NCI-H2227 (cell line): Measurements from ENCODE around the gene GP9.

Experiments used
- DNase-seq: peaks from one replicate; lab custom pipeline; 2025; ENCODE audit not compliant: unreplicated experiment; lab: John Stamatoyannopoulos, UW

GP9 gene

DNA sequence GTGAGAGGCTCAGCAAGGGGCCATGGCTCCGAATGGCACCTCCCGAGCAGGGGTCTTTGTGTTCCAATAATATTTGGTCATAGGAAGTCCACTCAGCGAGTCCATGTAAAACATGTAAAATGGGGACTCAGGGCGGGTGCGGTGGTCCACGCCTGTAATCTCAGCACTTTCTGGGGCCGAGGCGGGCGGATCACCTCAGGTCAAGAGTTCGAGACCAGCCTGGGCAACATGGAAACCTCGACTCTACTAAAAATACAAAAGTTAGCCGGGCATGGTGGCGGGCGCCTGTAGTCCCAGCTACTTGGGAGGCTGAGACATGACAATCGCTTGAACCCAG lies 33.1 kb upstream of the GP9 start:
- no peak for DNase-seq

DNA sequence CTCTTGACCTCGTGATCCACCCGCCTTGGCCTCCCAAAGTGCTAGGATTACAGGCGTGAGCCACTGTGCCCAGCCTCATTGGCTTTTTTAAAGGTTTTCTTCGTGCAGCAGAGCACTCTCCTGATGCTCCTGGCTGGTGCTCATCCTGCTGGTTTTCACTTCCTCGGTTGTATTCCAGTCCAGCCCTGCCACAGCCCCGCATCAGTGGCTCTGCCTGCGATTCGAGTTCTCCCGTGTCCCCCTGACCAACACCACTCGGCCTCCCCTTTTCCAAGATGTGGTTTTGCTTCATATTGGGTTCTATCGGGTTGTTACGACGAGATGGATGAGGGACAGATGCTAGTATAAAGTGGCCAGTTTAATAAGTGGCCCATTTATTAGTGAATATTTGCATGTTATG lies 31.7 kb upstream of the GP9 start:
- DNase-seq, result no peak

DNA sequence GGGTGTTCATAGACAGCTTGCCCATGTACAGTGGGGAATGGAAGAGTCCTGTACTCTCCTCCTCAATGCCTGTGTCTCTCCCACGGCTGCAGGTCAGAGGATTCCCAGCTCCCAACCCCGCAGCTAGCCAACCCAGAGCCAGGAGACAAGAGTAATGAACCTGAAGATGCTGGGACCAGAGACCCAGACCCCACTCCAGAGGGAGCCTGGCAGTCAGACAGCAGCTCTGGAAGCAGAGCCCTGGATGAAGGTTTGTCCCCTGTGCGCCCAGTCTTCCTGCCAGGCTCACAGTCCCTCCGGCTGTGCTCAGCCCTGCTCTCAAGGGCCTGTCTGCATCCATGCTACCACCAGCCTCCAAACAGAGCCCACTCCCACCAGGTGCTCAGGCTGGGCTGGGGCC lies 30.0 kb upstream of the GP9 start:
- no peak for DNase-seq

DNA sequence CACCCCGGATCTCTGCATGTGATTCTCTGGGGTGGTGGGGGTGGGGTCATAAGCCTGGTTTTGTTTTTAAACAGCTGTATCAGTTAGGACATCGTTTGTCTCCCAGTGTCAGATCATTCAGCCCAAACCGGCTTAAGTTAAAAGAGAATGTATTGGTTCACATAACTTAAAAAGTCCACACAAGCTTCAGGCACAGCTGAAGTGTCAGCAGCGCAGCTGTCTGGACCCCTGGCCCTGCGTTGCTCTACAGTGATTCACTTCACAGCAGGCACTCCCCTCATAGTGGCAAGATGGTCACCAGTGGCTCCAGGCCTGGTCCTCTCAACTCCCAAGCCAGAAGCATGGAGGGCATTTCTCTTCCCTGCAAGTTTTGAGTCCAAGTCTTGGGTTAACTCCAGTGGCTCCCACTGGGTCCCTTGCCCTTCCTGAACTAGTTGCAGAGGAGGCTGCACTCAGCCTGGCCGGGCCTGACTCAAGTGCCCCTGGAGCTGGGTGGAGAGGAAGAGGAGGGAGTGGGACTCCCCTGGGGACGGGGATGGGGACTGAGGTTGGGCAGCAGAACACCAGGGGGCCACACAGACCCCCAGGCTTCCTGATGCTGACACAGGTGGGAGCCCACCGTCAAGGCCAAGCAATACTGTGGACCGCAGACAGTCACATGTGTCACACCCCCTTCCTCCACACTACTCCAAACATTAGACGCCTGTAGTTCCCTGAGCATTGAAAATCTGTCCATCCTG lies 28.9 kb upstream of the GP9 start:
- DNase-seq, result no peak

DNA sequence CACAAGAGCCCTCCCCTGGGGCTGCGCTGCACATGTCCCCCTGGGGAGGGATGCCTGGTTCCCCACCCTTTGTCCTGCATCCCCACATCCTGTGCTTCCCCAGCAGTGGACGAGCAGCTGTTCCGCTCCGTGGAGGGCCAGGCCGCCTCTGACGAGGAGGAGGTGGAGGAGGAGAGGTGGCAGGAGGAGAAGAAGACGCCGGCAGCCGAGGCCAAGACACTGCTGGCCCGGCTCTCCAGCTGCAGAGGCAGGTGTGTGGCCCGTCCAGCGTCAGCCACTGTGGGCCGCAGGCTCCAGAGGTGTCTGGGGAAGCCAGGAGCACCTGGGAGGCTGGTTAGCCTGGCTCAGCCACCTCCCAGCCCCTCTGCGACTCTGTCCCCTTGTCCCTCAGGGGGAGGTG lies 27.9 kb upstream of the GP9 start:
- DNase-seq, result no peak

DNA sequence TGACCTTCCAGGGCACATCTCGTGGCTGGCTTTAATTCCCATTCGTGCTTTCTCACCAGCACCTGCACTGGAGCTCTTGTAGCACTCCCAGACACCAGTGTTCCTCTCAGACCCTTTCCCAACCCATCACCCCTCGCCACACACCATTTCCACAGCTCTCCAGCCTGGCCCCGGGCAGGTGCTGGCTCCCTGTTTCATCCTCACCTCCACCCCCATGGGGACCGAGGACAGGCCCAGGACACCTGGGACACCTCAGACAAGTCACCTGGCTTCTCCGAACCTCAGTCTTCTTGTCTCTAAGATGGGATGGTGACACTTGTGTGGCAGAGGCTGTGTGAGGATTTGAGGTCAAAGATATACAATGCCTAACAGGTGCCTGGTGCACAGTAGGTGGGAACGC lies 27.4 kb upstream of the GP9 start:
- no peak for DNase-seq

DNA sequence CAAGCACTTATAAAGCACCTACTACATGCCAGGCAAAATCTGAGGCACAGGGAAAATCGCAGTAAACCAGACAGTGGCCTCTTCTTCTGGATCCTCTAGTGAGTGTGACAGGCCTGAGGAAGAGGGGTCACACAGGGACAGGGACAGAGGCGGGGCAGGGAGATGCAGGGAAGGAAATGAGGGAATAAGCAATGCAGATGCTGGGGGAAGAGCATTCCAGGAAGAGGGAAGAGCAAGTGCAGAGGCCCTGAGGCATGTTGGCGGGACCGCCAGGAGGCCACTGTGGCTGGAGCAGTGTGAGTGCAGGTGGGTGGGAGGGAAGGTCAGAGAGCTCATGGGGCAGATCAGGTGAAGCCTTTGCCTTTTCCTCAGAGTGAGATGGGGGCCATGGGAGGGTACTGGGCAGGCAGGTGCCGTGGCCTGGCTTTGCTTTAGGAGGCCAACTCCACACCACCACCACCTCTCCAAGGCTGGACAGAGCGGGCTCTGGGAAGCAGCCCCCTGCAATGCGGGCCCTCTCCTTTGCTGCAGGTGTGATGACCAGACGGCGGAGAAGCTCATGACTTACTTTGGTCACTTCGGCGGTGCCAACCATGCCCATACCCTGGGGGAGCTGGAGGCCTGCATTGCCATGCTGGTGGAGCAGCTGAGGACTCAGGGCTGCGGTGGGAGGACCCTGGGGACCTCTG lies 26.8 kb upstream of the GP9 start:
- no peak for DNase-seq

DNA sequence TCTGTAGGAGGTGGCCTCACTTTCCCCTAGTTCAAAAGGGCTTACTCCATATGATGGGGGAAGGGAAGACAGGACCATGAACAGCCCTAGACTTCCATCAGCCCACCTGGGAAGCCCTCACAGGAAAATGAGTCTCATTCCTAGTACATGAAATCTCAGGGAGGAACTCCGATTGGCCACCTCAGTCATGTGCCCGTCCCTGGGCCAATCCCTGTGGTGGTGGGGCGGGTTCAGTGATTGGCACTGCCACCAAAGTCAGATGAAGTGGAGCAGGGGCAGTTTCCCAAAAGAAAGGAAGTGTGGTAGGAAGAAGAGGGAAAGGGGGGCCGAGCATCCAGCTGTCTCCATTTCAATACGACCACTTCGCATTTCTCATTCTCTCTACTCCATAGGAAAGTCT lies 25.9 kb upstream of the GP9 start:
- DNase-seq, result no peak

DNA sequence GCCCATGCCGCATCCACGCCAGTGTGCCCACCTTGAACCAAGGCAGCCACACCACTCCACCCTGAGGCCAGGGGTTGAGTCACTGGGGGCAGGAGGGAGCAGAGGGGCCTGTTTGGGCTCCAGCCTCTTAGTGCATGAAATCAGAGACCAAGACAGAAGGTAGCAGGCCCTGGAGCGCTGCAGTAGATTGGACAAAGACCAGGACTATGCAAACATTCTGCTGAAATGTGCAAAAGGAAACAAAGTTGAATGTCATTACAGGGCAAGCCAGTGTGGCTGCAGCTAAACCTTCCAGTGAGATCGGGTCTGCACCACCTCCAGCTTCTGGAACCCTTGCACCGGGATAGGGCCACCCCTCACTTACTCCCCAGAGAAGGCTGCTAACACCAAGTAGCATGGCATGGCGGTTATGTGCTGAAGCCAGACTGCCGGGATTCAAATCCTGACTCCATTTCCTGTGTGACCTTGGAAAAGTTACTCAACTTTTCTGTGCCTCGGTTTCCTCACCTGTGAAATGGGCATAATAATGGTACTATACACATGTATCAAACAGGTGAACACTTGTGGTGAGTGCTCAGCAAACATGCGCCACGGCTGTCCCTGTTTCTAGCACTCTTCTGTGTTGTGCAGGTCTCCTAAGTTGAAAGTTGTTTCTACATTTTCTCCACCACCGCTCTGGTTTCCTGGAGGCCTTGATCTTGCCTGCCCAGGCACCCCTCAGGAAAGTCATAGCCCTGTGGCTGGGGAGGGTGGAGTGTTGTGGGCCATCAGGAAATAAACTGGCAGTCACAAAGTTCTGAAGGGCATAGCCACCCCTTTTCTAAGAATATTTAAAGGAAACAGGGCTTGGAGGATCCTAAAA lies 25.0 kb upstream of the GP9 start:
- DNase-seq, result no peak

DNA sequence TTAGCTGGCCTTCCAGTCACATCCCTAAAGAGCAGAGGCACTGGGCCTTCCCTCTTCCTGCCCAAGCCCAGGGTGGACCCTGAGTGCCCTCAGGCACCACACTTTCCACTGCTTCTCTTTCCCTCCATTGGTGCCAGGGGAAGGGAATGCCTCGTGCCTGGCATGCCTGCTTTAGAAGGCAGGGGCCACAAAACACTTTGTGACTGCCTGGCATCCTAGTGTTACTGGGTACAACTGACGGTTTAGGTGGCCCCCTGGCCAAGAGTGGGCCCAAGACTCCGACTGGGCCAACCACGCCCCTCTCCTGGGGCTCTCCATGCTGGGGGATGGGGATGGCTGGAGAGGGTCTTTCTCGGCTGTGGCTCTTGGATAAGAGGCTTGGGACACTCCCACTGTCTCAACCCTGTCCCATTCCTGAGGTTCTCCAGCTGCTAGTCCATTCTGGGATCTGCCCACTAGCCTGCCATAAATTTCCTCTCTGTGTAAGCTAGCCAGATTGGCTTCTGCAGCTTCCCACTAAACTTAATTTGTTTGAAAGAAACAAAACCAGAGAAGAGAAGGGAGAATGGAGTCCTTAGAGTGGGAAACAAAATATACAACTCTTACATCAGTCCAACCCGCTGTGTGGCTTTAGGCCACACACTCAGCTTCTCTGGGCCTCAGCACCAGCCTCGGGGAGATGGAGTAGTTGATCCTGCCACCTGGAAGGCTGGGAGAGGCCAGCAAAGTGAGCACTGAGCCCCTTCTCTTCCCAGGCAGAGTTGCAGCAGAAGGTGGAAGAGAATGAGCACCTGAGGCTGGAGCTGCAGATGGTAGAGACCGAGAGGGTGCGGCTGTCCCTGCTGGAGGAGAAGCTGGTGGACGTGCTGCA lies 24.1 kb upstream of the GP9 start:
- no peak for DNase-seq

DNA sequence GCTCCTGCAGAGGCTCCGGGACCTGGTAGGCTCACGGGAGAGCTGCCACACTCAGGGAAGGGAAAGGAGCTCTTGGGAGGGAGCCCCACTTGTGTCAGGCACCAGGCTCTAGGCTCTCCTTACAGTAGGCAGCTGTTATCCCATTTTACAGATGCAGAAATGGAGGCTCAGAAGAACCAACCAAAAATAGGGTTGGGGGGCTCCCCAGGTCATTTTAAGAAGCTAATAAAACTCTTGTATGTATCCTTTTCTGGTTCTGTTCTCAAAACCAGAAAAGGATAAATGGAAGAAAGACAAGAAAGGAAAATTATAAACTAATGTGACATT lies 23.5 kb upstream of the GP9 start:
- DNase-seq, result no peak

DNA sequence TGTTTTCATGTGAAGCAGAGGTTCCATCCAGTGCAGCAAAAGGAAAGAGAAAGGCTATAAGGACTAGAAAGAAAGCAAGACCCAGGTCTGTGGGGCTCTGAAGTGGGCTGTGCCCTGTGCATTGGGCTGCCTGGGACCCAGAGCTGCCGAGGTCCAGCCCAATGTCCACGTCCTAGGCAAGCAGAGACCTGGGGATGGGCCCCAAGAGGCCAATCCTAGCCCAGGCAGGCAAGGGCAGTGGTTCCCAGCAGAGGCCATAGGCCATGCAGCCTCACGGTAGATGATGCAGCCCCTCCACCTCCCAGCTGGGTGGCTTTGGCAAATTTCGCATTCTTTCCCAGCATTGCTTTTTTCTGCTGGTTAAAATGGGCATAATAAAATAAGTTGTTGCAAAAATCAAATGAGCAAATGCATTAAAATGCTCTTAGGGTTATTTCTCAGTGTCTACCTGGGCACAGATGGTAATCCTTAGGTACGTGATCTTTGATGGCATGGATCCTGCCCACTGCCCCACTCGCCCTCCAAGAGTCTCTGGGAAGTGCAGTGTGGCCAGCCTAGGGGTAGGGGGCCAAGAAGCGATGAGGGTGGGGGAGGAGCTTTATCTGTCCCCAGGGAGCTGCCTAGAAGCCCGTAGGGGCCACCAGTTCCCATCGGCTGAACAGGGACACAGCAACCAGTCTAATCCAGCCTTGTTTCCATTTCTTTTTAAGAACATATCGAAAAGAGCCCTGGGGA lies 22.3 kb upstream of the GP9 start:
- DNase-seq, result no peak

DNA sequence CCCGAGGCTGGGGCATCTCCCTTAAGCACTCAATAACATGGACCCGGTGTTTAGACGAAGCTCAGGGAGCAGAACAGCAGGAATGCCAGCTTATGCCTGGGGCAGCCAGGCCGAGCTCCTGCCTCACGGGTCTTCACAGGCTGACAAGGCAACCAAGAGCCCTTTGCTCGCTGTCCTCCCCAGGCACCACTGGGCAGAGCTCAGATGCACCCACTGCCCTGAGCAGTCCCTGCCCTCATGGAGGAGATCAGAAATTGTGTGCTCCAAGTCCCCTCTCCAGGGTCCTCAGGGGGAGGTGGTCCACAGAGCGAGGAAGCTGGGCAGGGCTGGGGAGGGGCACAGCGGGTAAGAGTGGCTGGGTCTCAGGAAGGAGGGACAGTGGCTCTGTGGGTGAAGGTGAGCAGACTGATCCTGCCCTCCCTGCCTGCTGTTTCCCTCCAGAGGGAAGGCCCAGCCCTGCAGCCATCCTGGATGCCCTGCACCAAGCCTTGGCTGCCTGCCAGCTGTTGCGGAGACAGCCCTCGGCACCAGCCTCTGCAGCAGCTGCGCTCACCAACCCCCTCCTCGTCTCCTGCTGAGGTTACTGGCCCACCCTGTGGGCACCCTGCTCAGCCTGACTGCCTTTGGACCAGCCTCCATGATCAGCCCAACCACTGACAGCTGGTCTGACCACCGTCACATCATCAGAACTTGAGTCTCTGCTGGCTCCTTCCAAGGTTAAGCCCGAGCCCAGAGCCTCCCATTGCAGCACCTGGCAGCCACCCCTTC lies 21.1 kb upstream of the GP9 start:
- peak; percentile 80 for DNase-seq

DNA sequence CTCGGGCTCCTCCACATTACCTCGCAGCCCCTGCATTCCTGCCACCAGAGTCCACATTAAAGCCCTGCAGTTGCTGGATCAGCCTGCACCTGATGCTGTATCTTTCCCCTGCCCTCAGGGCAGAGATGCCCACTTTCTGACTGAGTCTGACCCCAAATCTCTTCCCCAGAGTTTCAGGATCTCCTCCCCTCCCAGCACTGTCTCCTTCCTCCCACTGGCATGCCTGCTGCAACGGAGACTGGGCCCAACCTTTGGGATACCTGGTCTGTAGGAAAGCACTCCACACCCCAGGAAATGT lies 20.6 kb upstream of the GP9 start:
- no peak for DNase-seq

DNA sequence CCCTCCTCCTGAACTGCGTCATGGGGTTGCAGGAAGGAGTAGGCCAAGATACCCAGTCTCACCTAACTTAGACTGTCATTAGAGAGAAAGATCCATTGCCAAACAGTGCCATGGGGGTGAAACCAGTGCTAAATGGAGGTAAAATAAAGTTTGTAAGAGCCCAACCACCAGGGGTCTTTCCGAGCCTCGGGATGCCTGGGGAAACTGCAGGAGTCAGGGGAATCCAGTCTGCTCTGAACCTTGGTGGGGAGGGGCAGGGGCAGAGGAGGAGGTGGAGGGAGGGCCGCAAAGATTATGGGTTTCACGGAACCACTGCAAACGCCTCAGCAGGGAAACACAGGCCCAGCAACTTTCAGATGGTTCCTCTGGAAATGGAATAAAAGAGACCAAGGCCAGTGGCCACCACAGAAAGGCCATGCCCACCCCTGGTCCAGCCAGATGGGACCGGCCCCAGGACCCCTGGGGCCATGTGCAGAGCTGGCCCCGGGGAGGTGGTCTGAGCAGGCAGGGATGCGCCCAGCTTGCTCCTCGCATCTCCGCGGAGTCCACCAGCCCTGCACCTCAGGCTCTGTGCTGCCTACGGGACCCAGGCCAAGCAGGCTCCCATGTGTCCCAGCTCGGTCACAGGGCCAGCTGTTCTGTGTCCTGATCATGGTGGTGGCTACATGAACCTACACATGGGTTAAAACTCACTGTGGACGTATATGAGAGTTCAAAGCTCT lies 19.8 kb upstream of the GP9 start:
- DNase-seq, result no peak

DNA sequence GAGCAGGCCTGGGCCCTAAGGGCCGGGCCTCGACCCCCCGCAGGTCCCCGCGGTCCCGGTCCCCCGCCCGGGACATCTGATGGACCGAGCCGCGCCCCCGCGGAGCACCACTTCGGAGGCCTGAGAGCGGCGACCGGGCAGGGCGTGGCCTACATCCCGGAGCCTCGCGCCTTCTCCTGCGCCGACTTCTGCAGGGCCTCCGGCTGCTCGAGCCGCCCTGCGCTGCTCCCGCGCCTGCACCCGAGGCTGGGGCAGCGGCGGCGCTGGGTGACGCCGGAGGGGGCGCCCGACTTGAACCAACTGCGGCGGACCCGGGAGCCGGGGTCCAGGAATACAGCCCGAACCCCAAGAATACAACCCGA lies 14.9 kb upstream of the GP9 start:
- no peak for DNase-seq

DNA sequence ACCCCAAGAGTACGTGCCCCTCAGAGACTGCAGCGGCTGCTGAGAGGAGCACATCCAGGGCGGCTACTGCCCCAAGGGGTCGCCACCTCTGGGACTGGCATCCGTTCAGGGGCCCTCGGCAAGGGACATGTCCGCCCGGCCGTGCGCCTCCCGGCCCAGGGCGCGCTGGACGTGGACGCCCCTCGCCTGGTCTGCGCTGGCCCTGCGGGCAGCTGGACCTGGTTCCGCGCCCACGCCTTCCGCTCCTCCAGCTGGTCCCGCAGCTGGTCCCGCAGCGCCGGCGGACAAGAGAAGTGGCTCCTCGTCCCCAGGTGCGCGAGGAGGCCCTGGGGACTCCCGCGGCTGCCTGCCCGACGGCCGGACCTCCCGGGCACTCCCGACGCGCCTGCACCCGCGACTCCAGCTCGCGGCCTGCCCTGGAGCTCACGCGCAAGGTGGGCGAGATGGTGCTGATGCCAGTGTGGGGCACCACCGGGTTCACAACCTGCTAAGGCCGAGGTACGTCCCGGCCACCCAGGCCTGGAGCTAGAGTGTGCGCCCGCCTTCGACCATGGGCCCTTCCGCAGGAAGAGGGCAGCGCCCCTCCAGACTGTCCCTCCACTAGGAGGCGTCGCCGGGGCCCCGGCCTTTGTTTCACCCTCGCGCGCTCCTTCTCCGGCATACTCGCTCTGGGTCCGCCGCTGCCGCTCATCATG lies 14.4 kb upstream of the GP9 start:
- no peak for DNase-seq

DNA sequence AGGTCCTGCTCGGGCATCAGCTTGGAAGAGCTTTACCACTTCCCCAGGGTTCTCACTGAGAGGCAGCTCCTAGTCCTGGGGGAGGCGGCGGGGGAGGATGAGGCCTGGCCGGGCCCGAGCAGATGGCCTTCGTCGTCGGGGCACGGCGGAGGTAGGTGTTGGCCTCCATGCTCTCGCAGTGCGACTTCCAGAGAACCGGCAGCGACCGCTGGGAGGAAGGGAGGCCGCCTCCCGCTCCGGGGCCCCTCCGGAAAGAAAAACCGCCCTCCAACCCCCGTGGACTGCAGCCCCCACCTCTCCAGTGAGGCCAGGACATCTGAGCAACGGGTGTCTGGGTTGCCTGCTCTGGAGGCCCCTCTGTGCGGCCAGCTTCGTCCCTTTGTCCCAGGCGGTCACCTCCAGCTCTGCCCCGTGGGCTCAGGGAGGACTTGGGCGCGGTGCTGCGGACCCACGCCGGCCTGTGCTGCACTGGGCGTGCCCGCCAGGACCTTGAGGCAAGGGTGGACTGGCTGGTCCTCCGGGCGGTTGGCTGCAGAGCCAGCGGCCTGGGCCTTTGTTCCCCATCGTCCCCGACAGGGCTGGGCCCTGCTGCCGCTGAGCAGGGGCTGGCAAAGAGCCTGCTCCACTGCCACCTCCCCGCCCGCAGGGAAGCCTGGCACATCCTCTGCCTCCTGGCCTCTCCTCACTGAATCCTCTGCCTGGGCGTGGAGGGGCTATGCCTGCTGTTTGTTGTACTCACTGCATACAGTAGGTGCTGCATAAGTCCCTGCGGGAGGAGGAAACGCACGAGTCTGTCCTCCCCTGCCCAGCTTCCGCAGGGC lies 13.6 kb upstream of the GP9 start:
- DNase-seq, result no peak
